Erythroblast (primary cell): Measurements from ENCODE around the gene FMO3.

Experiments used
- GATA1 ChIP-seq: IDR thresholded peaks from 2 replicates; pipeline ENCODE4 v1.6.1; 2011; ENCODE audit warnings: low read depth, mild to moderate bottlenecking, control low read depth, low read length, moderate library complexity
- POLR2A ChIP-seq: IDR thresholded peaks from 2 replicates; pipeline ENCODE4 v1.6.1; 2011; ENCODE audit warnings: mild to moderate bottlenecking, low read length

GRCh38 chr1:171122893-171123292 is 32.2 kb downstream of the FMO3 start:
- TF ChIP-seq POLR2A (no peak), GATA1 (no peak)
